ENCODE results near the gene CNTN1.

GRCh38 chr12:40917561-40917960 lies 225.3 kb downstream of the CNTN1 start:
- TF ChIP-seq SAFB2 (IDR thresholded peaks at IDR 0.05; ENCODE audit: borderline replicate concordance, low read depth, low read length, severe bottlenecking) (no peak), DACH1 (IDR thresholded peaks at IDR 0.05; ENCODE audit: partially characterized antibody) (no peak), TRIM24 (IDR thresholded peaks at IDR 0.05) (no peak), ZEB2 (IDR thresholded peaks at IDR 0.05) (no peak), PKNOX1 (IDR thresholded peaks at IDR 0.05) (no peak), CREM (IDR thresholded peaks at IDR 0.05; ENCODE audit: low read depth) (no peak), CBX3 (IDR thresholded peaks at IDR 0.05; ENCODE audit: borderline replicate concordance in 1 of 2, low read length in 2 of 2) (no peak), BRCA1 (IDR thresholded peaks at IDR 0.05) (no peak), BRCA1 (CRISPR knock-in tag; IDR thresholded peaks at IDR 0.05) (no peak), PTBP1 (IDR thresholded peaks at IDR 0.05; ENCODE audit: low read depth, low read length) (no peak), ZNF121 (CRISPR knock-in tag; conservative IDR thresholded peaks at IDR 0.05) (no peak)
- TF ChIP-seq, protein P1, sequence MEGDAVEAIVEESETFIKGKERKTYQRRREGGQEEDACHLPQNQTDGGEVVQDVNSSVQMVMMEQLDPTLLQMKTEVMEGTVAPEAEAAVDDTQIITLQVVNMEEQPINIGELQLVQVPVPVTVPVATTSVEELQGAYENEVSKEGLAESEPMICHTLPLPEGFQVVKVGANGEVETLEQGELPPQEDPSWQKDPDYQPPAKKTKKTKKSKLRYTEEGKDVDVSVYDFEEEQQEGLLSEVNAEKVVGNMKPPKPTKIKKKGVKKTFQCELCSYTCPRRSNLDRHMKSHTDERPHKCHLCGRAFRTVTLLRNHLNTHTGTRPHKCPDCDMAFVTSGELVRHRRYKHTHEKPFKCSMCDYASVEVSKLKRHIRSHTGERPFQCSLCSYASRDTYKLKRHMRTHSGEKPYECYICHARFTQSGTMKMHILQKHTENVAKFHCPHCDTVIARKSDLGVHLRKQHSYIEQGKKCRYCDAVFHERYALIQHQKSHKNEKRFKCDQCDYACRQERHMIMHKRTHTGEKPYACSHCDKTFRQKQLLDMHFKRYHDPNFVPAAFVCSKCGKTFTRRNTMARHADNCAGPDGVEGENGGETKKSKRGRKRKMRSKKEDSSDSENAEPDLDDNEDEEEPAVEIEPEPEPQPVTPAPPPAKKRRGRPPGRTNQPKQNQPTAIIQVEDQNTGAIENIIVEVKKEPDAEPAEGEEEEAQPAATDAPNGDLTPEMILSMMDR (IDR thresholded peaks at IDR 0.05 in 2 of 3, conservative IDR thresholded peaks at IDR 0.05 in 1 of 3; ENCODE audit: insufficient read depth in 2 of 3, low read depth in 1 of 3, low read length in 3 of 3): no peak
